Subcutaneous adipose tissue (tissue), 4 donors: ENCODE results near the gene ANAPC16. TPM values are rescaled to one million over a fixed set of nuclear protein-coding genes. Genes with fewer than 3 reads are reported as not detected.

Experiments
- CTCF ChIP-seq: fragments of 450-650 bp; IDR thresholded peaks from one replicate; pipeline ENCODE4 v1.5.1; 2016; ENCODE audit warnings: low read depth, mild to moderate bottlenecking, control low read depth, antibody characterized with exemption, moderate library complexity
- total RNA-seq, 4 donors: library from RNA; depleted of rRNA; stranded (reverse); fragments of >200 nt; gene quantifications; one replicate each; pipeline ENCODE4 v1.1.0, GENCODE V29; 2016

The ANAPC16 gene
- total RNA-seq, 4 donors from 2014 or later = 80.4 to 130 (median 110) TPM

- TF ChIP-seq CTCF = no peak
Observed at GRCh38 chr10:72194949-72195348, 20.9 kb upstream of the ANAPC16 start.

GRCh38 chr10:72200883-72201282 lies 14.9 kb upstream of the ANAPC16 start:
- no peak for TF ChIP-seq CTCF

GRCh38 chr10:72201293-72201692 lies 14.5 kb upstream of the ANAPC16 start:
- no peak for TF ChIP-seq CTCF

- TF ChIP-seq CTCF = no peak
Observed at GRCh38 chr10:72204296-72204695, 11.5 kb upstream of the ANAPC16 start.

- TF ChIP-seq CTCF = no peak
Observed at GRCh38 chr10:72204724-72205123, 11.1 kb upstream of the ANAPC16 start.

GRCh38 chr10:72206511-72207229 lies 9.1 kb upstream of the ANAPC16 start:
- no peak for TF ChIP-seq CTCF

GRCh38 chr10:72218325-72218724 lies 2.5 kb downstream of the ANAPC16 start:
- no peak for TF ChIP-seq CTCF
